Hepatocyte (in vitro differentiated cells): ENCODE results near the gene CTCFL.

Experiments used
- CTCF ChIP-seq: fragments of 200-600 bp; sonication (generic); IDR thresholded peaks from 2 replicates; pipeline ENCODE4 v1.5.1; 2016; ENCODE audit warnings: antibody characterized with exemption, mild to moderate bottlenecking; ENCODE audit not compliant: poor library complexity
- EZH2 ChIP-seq: fragments of 200-600 bp; sonication (generic); IDR thresholded peaks from 2 replicates; pipeline ENCODE4 v1.6.1; 2016; ENCODE audit warnings: antibody characterized with exemption, mild to moderate bottlenecking, borderline replicate concordance

GRCh38 chr20:57573242-57573641 is 48.3 kb upstream of the CTCFL start:
- TF ChIP-seq EZH2 (no peak), CTCF (no peak)
